Measurements from ENCODE around the gene BTBD9. TPM values are rescaled to one million over a fixed set of nuclear protein-coding genes. Genes with fewer than 3 reads are reported as not detected.

The BTBD9 gene
- total and polyA plus RNA-seq, 11 donors = 6.3 to 23.3 (median 19.4) TPM

- TF ChIP-seq CTCF (IDR thresholded peaks at IDR 0.05) = no peak
- no peak for TF ChIP-seq POLR2A (IDR thresholded peaks at IDR 0.05)
- Histone ChIP-seq H3K27ac (no peak overlapping the region), H3K27me3 (no peaks in the 10 kb centered on the region), H3K4me3 (no peak overlapping the region), H3K36me3 (peaks cover 0 to 8% (median 0%) of the 10 kb centered on the region in 9 donors), H3K4me1 (no peaks in the 10 kb centered on the region), H3K9me3 (no peaks in the 10 kb centered on the region)
- ATAC-seq (no peak), DNase-seq (no peak)
- 84 to 92% (median 89%) methylated on average over 9 of the region's 9 CpGs for WGBS, 4 donors
- intact Hi-C loops (cut with DNase I) = no loop called here
Measured at GRCh38 chr6:38193481-38194281, 446.0 kb downstream of the BTBD9 start.

- no peaks in the 10 kb centered on the region for H3K27me3 ChIP-seq
- TF ChIP-seq CTCF (IDR thresholded peaks at IDR 0.05) (no peak), POLR2A (IDR thresholded peaks at IDR 0.05) (no peak)
Measured at GRCh38 chr6:38193051-38193450, 446.7 kb downstream of the BTBD9 start.

GRCh38 chr6:38192487-38192886 is 447.2 kb downstream of the BTBD9 start:
- intact Hi-C loops (cut with DNase I) = no loop called here

More at GRCh38 chr6:38193051-38193450, 446.7 kb downstream of the BTBD9 start:
- Histone ChIP-seq H3K9me3 (no peaks in the 10 kb centered on the region), H3K36me3 (peaks cover 0 to 8% (median 0%) of the 10 kb centered on the region in 9 donors), H3K4me1 (no peaks in the 10 kb centered on the region), H3K27ac (no peak overlapping the region), H3K4me3 (no peak overlapping the region)
- intact Hi-C loops (cut with DNase I) = no loop called here
- WGBS, 4 donors = 94 to 97% (median 96%) methylated on average over 7 of the region's 7 CpGs
- DNase-seq (no peak), ATAC-seq (no peak)

More at GRCh38 chr6:38192487-38192886, 447.2 kb downstream of the BTBD9 start:
- Histone ChIP-seq H3K4me3 (no peak overlapping the region), H3K27ac (no peak overlapping the region), H3K36me3 (peaks cover 0 to 8% (median 0%) of the 10 kb centered on the region in 9 donors), H3K27me3 (no peaks in the 10 kb centered on the region), H3K4me1 (no peaks in the 10 kb centered on the region), H3K9me3 (no peaks in the 10 kb centered on the region)
- no peak for ATAC-seq
- TF ChIP-seq CTCF (IDR thresholded peaks at IDR 0.05) = no peak
- TF ChIP-seq POLR2A (IDR thresholded peaks at IDR 0.05) = no peak
- DNase-seq = no peak
- 67 to 78% (median 76%) methylated on average over 5 of the region's 5 CpGs for WGBS, 4 donors
